Testis (tissue), 3 donors: ENCODE results near the gene JAK3. TPM values are rescaled to one million over a fixed set of nuclear protein-coding genes. Genes with fewer than 3 reads are reported as not detected.

Experiments used
- DNase-seq: peaks from one replicate; pipeline ENCODE4 v3.0.0-alpha.2; 2019
- H3K27ac ChIP-seq, 2 donors: fragments of 200-600 bp; sonication (generic); one replicate each; pipeline ENCODE4 v1.5.1; 2019
- H3K27me3 ChIP-seq: fragments of 200-600 bp; sonication (generic); one replicate; pipeline ENCODE4 v1.5.1; 2019
- H3K36me3 ChIP-seq: fragments of 200-600 bp; sonication (generic); one replicate; pipeline ENCODE4 v1.5.1; 2017; ENCODE audit warnings: low read depth; ENCODE audit errors: missing control alignments
- H3K4me1 ChIP-seq: fragments of 200-600 bp; sonication (generic); one replicate; pipeline ENCODE4 v1.5.1; 2019
- H3K4me3 ChIP-seq, 2 donors: fragments of 200-600 bp; sonication (generic); one replicate each; pipeline ENCODE4 v1.5.1; 2017 to 2019
- H3K9me3 ChIP-seq: fragments of 200-600 bp; sonication (generic); one replicate; pipeline ENCODE4 v1.5.1; 2017
- CTCF ChIP-seq, 3 experiments: fragments of 450-650 bp in 2 of 3; fragments of 200-600 bp in 1 of 3; sonication (generic) in 1 of 3; IDR thresholded peaks; one replicate each; pipeline ENCODE4 v1.5.1; 2016 to 2019; ENCODE audit warnings: antibody characterized with exemption in 3 of 3, mild to moderate bottlenecking in 2 of 3, moderate library complexity in 1 of 3
- POLR2A ChIP-seq: fragments of 450-650 bp; IDR thresholded peaks from one replicate; pipeline ENCODE4 v1.6.1; 2017; ENCODE audit warnings: antibody characterized with exemption, mild to moderate bottlenecking, moderate library complexity
- WGBS, 2 donors: methylation state at CpG; one replicate each; pipeline ENCODE4 v1.1.5; 2018; 5-methylcytosine and 5-hydroxymethylcytosine counted together
- intact Hi-C: fragments of 100-400 bp; cut with DNase I; formaldehyde crosslinking; loops from one replicate; pipeline ENCODE4 v1.15.1; 2023; ENCODE audit warnings: low total_unique reads
- polyA plus RNA-seq: library from polyadenylated mRNA; stranded (reverse); fragments of 350-450 nt; fragmentation: Illumina TruSeq; extraction: RNeasy Lipid Tissue Mini Kit (QIAGEN cat#74804); gene quantifications from one replicate; pipeline ENCODE4 v1.2.3, GENCODE V29; 2014; ENCODE audit warnings: low read depth, low replicate concordance; ENCODE audit not compliant: insufficient read depth
- total RNA-seq, 2 donors: library from RNA; depleted of rRNA; stranded (reverse); fragments of >200 nt; gene quantifications; one replicate each; pipeline ENCODE4 v1.2.3, GENCODE V29; 2016

Gene JAK3
- total and polyA plus RNA-seq, 3 donors from 2014 or later: 3.5 to 10.5 (median 5.0) TPM

DNA sequence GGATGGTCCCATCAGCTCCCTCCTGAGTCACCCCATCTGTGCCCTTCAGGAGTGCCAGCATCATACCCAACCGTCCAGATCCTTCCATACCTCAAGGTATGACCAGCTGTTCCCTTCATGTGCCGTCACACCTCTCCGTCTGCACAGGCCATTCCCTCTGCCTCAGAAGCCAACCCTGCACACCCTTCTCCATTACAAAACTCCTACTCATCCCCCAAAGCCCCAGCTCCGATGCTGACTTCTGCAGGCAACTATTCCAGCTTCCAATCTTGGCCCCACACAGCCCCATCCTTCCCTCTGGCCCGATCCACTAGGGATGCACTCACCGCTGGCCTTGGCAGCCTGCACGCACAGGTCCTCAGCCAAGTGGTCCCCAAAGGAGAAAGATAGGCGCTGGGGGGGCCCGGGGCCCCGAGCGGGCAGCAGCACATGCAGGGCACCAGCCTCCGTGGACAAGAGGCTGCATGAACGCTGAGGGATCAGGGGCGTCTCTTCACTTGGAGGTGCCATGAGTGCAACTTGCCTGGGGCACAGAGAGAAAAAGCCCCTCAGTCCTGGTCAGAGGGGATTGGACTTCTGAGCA, 3.8 kb downstream of the JAK3 start:
- no peak for TF ChIP-seq CTCF (IDR thresholded peaks at IDR 0.05)
- TF ChIP-seq POLR2A: no peak
- DNase-seq: no peak
- Histone ChIP-seq H3K36me3 (no peaks in the 10 kb centered on the region), H3K4me1 (peaks cover 25% of the 10 kb centered on the region), H3K27me3 (no peaks in the 10 kb centered on the region), H3K27ac (no peak overlapping the region), H3K4me3 (no peak overlapping the region), H3K9me3 (no peaks in the 10 kb centered on the region)
- 65 to 68% methylated on average over 10 to 14 of the region's 14 CpGs for WGBS, 2 donors
- intact Hi-C loops: no loop called here

GRCh38 chr19:17843292-17843827, 4.4 kb downstream of the JAK3 start:
- Histone ChIP-seq H3K36me3 (no peaks in the 10 kb centered on the region), H3K4me3 (no peak overlapping the region), H3K9me3 (no peaks in the 10 kb centered on the region), H3K27ac (peak overlapping the region; percentile 71 to 93), H3K27me3 (no peaks in the 10 kb centered on the region), H3K4me1 (peaks cover 19% of the 10 kb centered on the region)
- intact Hi-C loops: no loop called here
- no peak for DNase-seq
- WGBS, 2 donors: 73 to 78% methylated on average over 7 to 9 of the region's 9 CpGs
- TF ChIP-seq POLR2A (no peak), CTCF (IDR thresholded peaks at IDR 0.05) (no peak)

DNA sequence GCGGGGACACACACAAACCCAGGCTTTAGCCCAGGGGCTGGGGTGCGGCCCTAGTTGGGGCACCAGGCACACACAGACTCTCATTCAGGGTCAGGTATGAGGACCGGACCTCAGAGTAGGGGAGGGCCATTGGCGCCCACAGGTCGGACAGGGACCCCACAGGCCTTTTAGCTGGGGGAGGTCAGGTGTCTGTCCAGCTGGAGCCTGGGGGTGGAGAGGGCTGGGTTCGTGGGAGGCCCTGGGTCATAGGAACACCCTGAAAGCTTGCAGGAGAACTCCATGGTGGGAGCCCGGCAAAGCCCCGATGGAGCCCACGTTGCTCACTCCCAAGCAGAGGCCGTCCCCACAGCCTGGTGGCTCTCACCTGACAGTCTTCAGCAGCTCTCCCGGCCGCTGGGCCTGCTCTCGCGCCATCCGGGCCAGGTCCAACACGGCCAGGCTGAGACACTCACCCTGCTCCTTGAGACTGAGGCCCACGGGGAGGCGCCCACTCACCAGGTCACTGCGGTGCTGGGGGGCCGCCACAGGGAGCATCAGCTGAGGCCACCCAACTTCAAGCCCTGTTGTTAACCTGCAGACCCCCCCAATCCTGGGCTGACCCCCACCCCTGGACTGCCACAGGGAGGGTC, 5.0 kb downstream of the JAK3 start:
- Histone ChIP-seq H3K36me3 (no peaks in the 10 kb centered on the region), H3K9me3 (no peaks in the 10 kb centered on the region), H3K27me3 (no peaks in the 10 kb centered on the region), H3K4me1 (peaks cover 13% of the 10 kb centered on the region), H3K27ac (peak overlapping the region; percentile 71 to 93), H3K4me3 (peak overlapping the region; percentile 52 to 53)
- WGBS, 2 donors: 35 to 44% methylated on average over 13 to 19 of the region's 20 CpGs
- intact Hi-C loops: no loop called here
- DNase-seq: no peak
- no peak for TF ChIP-seq POLR2A
- no peak for TF ChIP-seq CTCF (IDR thresholded peaks at IDR 0.05)

DNA sequence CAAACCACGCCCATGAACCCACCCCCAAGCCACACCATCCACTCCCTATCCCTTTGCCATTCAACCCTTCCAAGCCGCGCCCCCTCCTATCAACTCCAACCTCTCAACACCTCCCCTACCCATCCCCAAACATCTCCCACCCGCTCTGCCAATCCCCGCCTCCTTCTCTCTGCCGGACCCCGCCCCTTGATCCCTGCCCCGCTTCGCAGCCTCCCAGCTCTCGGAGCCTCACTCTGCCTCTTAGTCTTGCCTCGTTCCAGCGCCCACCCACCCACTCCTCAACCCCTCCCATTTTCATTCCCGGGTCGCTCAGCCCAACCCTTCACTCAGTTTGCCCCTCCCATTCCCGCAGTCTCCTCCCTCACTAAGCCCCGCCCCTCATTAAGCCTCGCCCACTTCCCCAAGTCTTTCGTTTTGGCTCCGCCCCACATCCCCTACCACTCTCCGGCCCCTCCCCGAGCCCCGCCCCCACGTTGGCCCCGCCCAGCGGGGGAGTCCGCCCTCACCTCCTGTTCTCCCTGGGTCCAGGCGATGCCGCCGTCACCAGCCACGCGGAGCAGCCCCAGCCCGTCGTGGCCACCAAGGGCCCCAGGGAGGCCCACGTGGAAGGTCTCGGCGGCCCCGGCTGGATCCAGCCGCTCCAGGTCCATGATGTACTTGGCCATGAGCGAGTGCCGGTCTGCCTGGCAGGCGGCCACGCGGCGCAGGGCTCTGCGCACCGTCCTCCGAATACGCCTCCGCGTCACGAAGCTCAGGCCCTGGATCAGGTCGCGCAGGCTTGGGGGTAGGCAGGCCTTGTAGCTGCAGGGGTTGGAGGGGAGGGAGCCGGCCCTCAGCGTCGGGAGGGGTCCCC, 5.7 kb downstream of the JAK3 start:
- intact Hi-C loops: no loop called here
- TF ChIP-seq CTCF (IDR thresholded peaks at IDR 0.05) (no peak), POLR2A (peak; percentile 32)
- no peaks in the 10 kb centered on the region for H3K9me3 ChIP-seq
- peak overlapping the region; percentile 71 to 93 for H3K27ac ChIP-seq
- peak; percentile 94 for DNase-seq
- H3K36me3 ChIP-seq: no peaks in the 10 kb centered on the region
- H3K4me3 ChIP-seq: peak overlapping the region; percentile 52 to 53
- peaks cover 8% of the 10 kb centered on the region for H3K4me1 ChIP-seq
- 12 to 23% methylated on average over 29 to 51 of the region's 56 CpGs for WGBS, 2 donors
- no peaks in the 10 kb centered on the region for H3K27me3 ChIP-seq
